Gastrocnemius medialis (tissue), 4 donors: Measurements from ENCODE around the gene LPGAT1. TPM values are rescaled to one million over a fixed set of nuclear protein-coding genes. Genes with fewer than 3 reads are reported as not detected.

ENCODE experiments used
- ATAC-seq, 2 donors: fragments of 150-250 bp; one replicate each; pipeline ENCODE4 v1.9.1; 2016
- DNase-seq, 2 donors: peaks; one replicate each; pipeline ENCODE4 v3.0.0-alpha.2; 2019
- H3K27ac ChIP-seq, 4 donors: fragments of 200-600 bp; sonication (generic); 1 replicate in 1 of 4; 2 replicates in 3 of 4; pipeline ENCODE4 v1.5.1; 2016 to 2018; ENCODE audit warnings: mild to moderate bottlenecking in 2 of 4, moderate library complexity in 1 of 4
- H3K27me3 ChIP-seq, 3 donors: fragments of 200-600 bp; sonication (generic) in 2 of 3; 1 replicate in 1 of 3; 2 replicates in 2 of 3; pipeline versions ENCODE4 v1.5.1 to v1.6.0; 2016 to 2019; ENCODE audit warnings: mild to moderate bottlenecking in 1 of 3, moderate library complexity in 1 of 3
- H3K36me3 ChIP-seq, 2 donors: fragments of 200-600 bp; sonication (generic) in 1 of 2; one replicate each; pipeline ENCODE4 v1.5.1; 2017 to 2018
- H3K4me1 ChIP-seq, 2 donors: fragments of 200-600 bp; sonication (generic) in 1 of 2; one replicate each; pipeline ENCODE4 v1.5.1; 2016 to 2017; ENCODE audit warnings: mild to moderate bottlenecking in 2 of 2
- H3K4me3 ChIP-seq, 4 donors: fragments of 200-600 bp; sonication (generic) in 3 of 4; 1 replicate in 1 of 4; 2 replicates in 3 of 4; pipeline ENCODE4 v1.5.1; 2016 to 2019; ENCODE audit warnings: mild to moderate bottlenecking in 2 of 4
- H3K9me3 ChIP-seq, 3 donors: fragments of 200-600 bp; sonication (generic) in 2 of 3; 1 replicate in 1 of 3; 2 replicates in 2 of 3; pipeline ENCODE4 v1.5.1; 2016 to 2019
- CTCF ChIP-seq, 5 experiments: fragments of 450-650 bp in 3 of 5; fragments of 200-600 bp in 2 of 5; sonication (generic) in 2 of 5; IDR thresholded peaks in 4 of 5; conservative IDR thresholded peaks in 1 of 5; 1 replicate in 4 of 5; 2 replicates in 1 of 5; pipeline ENCODE4 v1.5.1; 2016 to 2019; ENCODE audit warnings: antibody characterized with exemption in 5 of 5, mild to moderate bottlenecking in 3 of 5, moderate library complexity in 3 of 5
- POLR2A ChIP-seq, 2 donors: fragments of 450-650 bp; IDR thresholded peaks; one replicate each; pipeline ENCODE4 v1.6.1; 2017; ENCODE audit warnings: antibody characterized with exemption in 2 of 2, mild to moderate bottlenecking in 2 of 2, moderate library complexity in 2 of 2
- in situ Hi-C, 4 donors: fragments of 200-750 bp; cut with MboI; loops; one replicate each; pipeline versions ENCODE4 v1.15.0 to v1.8.0; 2017; ENCODE audit warnings: low sequenced_read_pairs in 4 of 4
- intact Hi-C: fragments of 100-400 bp; cut with DNase I; formaldehyde crosslinking; loops from one replicate; pipeline ENCODE4 v1.15.1; 2023; ENCODE audit warnings: low total_unique reads
- total RNA-seq, 4 donors: library from RNA; depleted of rRNA; stranded (reverse); fragments of >200 nt; gene quantifications; one replicate each; pipeline versions ENCODE4 v1.1.0 to v1.2.3, GENCODE V29; 2016

Gene LPGAT1
- total RNA-seq, 4 donors from 2014 or later, result 11.2 to 51.4 (median 21.5) TPM

- intact Hi-C loops (no loop called here), in situ Hi-C loops (no loop called here)
- Histone ChIP-seq H3K4me3 (no peak overlapping the region), H3K36me3 (peaks cover 0 to 3% of the 10 kb centered on the region in 2 donors), H3K4me1 (no peaks in the 10 kb centered on the region), H3K27ac (no peak overlapping the region), H3K27me3 (no peaks in the 10 kb centered on the region), H3K9me3 (peaks cover 0 to 4% (median 0%) of the 10 kb centered on the region in 3 donors)
- TF ChIP-seq POLR2A (IDR thresholded peaks at IDR 0.05), result no peak
- TF ChIP-seq CTCF (IDR thresholded peaks at IDR 0.05 in 4 of 5, conservative IDR thresholded peaks at IDR 0.05 in 1 of 5), result no peak
- DNase-seq (no peak), ATAC-seq (no peak)
Observed at GRCh38 chr1:211804915-211805314, 25.6 kb downstream of the LPGAT1 start.

DNA sequence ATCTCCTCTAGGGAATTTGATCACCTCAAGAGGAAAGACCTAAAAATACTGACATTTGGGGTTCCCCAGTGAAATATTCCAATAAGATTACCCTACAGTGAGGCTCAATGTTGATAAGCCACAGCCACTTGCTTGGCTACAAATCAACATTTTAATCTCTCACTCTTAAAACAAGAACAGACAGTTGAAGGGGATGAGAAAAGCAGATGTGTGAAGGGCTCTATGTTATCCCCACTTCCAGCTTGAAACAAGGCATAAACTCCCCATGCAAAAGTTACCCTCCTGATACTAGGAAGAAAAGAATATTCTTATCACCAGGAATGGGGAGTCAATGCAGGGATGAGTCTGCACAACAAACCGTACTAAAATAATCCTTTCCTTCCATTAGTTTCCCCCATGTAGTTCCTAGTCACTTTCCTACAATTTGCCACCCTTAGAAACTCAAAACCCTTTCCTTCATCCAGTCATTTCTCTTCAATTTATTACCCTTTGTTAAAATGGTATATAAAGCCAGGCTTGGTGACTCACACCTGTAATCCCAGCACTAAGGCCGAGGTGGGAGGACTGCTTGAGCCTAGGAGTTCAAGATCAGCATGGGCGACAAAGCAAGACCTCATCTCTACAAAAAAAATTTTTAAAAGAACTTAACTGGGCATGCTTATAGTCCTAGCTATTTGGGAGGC is 29.5 kb downstream of the LPGAT1 start:
- intact Hi-C loops, result no loop called here
- TF ChIP-seq POLR2A (IDR thresholded peaks at IDR 0.05) (no peak), CTCF (IDR thresholded peaks at IDR 0.05 in 4 of 5, conservative IDR thresholded peaks at IDR 0.05 in 1 of 5) (no peak)
- in situ Hi-C loops, result no loop called here

DNA sequence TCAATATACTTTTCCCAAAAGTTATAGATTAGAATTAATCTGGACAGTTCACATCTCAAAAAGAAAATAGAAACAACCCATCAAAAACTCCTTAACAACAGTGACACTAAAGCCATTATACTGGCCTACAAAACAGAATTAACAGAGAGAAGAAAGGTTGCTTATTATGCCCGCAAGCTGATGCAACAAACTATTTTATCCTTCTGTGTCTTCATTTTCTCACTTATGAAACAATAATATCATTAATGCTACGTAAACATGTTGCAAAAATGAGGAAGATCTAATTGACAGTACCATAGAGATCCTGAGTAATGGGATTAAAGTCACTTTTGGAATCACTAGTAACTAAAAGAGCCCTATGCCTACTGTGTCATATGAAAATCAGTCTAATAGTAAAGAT is 32.6 kb downstream of the LPGAT1 start:
- Histone ChIP-seq H3K36me3 (no peaks in the 10 kb centered on the region), H3K4me1 (peaks cover 0 to 10% of the 10 kb centered on the region in 2 donors), H3K27ac (no peak overlapping the region), H3K4me3 (no peak overlapping the region), H3K27me3 (no peaks in the 10 kb centered on the region), H3K9me3 (no peaks in the 10 kb centered on the region)
- ATAC-seq, result no peak
- intact Hi-C loops (no loop called here), in situ Hi-C loops (no loop called here)
- no peak for TF ChIP-seq CTCF (IDR thresholded peaks at IDR 0.05 in 4 of 5, conservative IDR thresholded peaks at IDR 0.05 in 1 of 5)
- TF ChIP-seq POLR2A (IDR thresholded peaks at IDR 0.05), result no peak
- no peak for DNase-seq

More for the DNA sequence above, 29.5 kb downstream of the LPGAT1 start:
- peaks cover 0 to 7% of the 10 kb centered on the region in 2 donors for H3K4me1 ChIP-seq
- no peaks in the 10 kb centered on the region for H3K27me3 ChIP-seq
- peaks cover 0 to 4% (median 0%) of the 10 kb centered on the region in 3 donors for H3K9me3 ChIP-seq
- ATAC-seq (no peak), DNase-seq (no peak)
- no peaks in the 10 kb centered on the region for H3K36me3 ChIP-seq
- no peak overlapping the region for H3K27ac ChIP-seq
- no peak overlapping the region for H3K4me3 ChIP-seq

GRCh38 chr1:211791979-211792378 is 38.6 kb downstream of the LPGAT1 start:
- DNase-seq (no peak), ATAC-seq (no peak)
- intact Hi-C loops, result no loop called here
- TF ChIP-seq POLR2A (IDR thresholded peaks at IDR 0.05) (no peak), CTCF (IDR thresholded peaks at IDR 0.05 in 4 of 5, conservative IDR thresholded peaks at IDR 0.05 in 1 of 5) (no peak)
- H3K4me3 ChIP-seq, result no peak overlapping the region
- peaks cover 0 to 18% of the 10 kb centered on the region in 2 donors for H3K36me3 ChIP-seq
- no peaks in the 10 kb centered on the region for H3K27me3 ChIP-seq
- peaks cover 0 to 3% of the 10 kb centered on the region in 2 donors for H3K4me1 ChIP-seq
- in situ Hi-C loops, result no loop called here
- H3K27ac ChIP-seq, result no peak overlapping the region
- no peaks in the 10 kb centered on the region for H3K9me3 ChIP-seq
